ENCODE measurements around the gene FAM89B.

FAM89B gene

DNA sequence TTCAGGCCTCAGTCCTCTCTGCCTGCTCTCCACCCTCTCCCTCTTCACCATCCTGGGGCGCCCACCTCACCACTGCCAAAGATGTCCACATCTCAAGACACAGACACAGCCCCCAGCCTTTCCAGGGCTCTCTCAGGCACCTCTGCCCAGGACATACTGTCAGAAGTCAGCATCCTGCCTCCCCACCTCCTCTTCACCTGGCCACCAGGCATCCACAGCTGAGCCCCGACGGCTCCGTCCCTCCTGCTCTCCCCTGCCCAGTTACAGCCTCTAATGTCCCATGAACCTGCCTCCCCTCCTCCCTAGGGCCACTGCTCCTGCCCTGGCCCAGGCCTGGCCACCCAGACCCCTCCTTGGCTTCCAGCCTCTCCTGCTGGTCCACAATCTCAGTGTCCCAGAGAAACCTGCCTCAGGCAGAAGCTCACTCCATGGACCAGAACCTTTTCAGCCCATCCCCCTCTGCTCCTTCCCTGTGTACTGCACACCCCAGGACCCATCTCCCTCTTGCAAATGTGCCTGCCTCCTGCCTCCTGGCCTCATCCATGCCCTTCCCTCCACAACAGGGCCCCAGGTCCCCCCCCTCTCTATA lies 17.4 kb upstream of the FAM89B start:
- TF ChIP-seq REST (IDR thresholded peaks at IDR 0.05; ENCODE audit: low read depth), result no peak
- TF ChIP-seq TEAD4 (IDR thresholded peaks at IDR 0.05), result no peak
- TF ChIP-seq RAD21 (IDR thresholded peaks at IDR 0.05; ENCODE audit: low read depth), result no peak
- TF ChIP-seq NFIC (IDR thresholded peaks at IDR 0.05), result no peak

- TF ChIP-seq EP300 (IDR thresholded peaks at IDR 0.05; ENCODE audit: borderline replicate concordance) (peak; percentile 37; the same call in 1 of the 2 replicates), TCF12 (IDR thresholded peaks at IDR 0.05; ENCODE audit: low read depth) (peak; percentile 74), NFIC (IDR thresholded peaks at IDR 0.05) (peak; percentile 39; the same call in 1 of the 2 replicates), CREB1 (IDR thresholded peaks at IDR 0.05; ENCODE audit: low read depth) (no peak), TAF1 (IDR thresholded peaks at IDR 0.05; ENCODE audit: low read depth) (no peak), USF1 (IDR thresholded peaks at IDR 0.05) (no peak)
Observed at GRCh38 chr11:65555693-65556231, 16.6 kb upstream of the FAM89B start.

DNA sequence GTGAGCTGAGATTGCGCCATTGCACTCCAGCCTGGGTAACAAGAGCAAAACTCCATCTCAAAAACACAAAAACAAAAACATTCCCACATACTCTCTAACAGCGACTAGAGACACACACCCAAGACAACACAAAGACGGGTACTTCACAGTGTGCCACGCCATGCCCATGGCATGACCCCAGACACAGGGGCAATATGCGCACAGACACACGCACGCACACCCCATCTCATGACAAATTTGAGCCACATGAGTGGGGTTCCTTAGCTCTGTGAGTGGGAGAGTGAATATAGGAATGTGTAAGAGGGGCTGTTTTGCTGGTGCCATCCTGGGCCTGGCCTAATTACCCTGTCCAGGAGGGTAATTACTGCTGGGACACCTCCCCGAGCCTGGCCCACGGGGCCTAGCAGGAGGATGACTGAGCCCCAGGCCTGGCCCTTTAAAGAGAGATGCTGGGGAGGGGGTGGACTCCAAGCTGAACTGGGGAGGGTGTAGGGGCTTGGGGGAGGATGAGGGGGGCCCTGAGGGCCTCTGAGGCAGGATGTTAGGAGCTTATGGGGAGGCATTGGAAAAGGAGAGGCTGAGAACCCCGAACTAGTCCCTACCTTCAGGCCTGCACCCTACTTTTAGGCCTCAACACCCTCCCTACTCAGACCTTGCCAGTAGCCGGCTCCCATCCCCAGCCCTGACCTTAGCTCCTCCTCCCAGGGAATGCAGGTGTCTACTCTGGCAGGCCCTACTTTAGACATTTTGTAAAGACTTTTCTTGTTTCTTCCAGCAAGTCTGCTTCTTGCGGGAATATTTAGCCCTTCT lies 15.7 kb upstream of the FAM89B start:
- TF ChIP-seq NFIC (IDR thresholded peaks at IDR 0.05), result no peak
- TF ChIP-seq TEAD4 (IDR thresholded peaks at IDR 0.05), result no peak
- no peak for TF ChIP-seq FOXM1 (IDR thresholded peaks at IDR 0.05; ENCODE audit: borderline replicate concordance, low read depth)
- TF ChIP-seq USF1 (IDR thresholded peaks at IDR 0.05), result no peak
- no peak for TF ChIP-seq EP300 (IDR thresholded peaks at IDR 0.05; ENCODE audit: borderline replicate concordance)
- TF ChIP-seq MAX (IDR thresholded peaks at IDR 0.05), result no peak

DNA sequence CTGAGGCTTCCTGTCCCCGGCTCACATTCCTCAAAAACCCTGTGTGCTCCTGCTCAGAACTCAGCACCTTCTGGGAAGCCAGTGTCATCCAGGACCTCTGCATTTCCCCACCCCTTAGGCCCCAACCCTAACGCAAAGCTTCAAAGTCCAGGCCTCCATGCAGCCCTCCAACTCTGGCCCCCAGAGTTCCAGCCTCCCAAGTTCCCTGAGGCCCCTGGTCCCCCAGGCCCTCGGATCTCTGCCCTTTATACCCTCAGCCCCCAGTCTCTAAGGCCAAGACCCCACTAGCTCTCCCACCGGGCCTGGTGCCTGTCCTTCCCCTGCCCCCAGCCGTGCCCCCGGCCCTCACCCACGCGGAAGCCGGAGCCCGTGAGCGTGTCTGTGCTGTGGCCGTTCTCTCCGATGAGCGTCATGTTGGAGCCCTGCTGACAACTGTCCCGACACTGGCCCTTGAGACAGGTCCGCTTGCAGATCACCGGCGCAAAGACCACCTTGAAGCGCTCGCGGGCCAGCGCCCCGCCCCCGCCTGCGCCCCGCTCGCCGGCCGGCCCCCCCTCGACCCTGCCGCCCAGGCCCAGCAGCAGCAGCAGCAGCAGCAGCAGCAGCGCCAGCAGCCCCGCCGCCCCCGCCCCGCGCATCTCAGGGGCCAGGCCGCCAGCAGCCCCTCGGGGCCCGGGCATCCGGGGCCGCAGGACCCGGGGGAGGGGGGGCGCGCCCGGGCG lies 14.9 kb upstream of the FAM89B start:
- TF ChIP-seq RAD21 (IDR thresholded peaks at IDR 0.05; ENCODE audit: low read depth) (no peak), EGR1 (IDR thresholded peaks at IDR 0.05) (0 out of 2 replicates have a peak, but pooled peaks have one; percentile 10)

GRCh38 chr11:65558002-65558929 lies 14.1 kb upstream of the FAM89B start, which contains the start of gene LTBP3:
TSS of gene LTBP3 (minus strand) at chr11:65558359. CDS start at chr11:65557959, 400 bp downstream.
- TF ChIP-seq NFIC (IDR thresholded peaks at IDR 0.05) (peak; percentile 95), ZBTB7A (IDR thresholded peaks at IDR 0.05; ENCODE audit: low read depth) (no peak), MAX (IDR thresholded peaks at IDR 0.05) (peak; percentile 30), EP300 (IDR thresholded peaks at IDR 0.05; ENCODE audit: borderline replicate concordance) (peak; percentile 72), REST (IDR thresholded peaks at IDR 0.05; ENCODE audit: low read depth) (no peak), CEBPB (IDR thresholded peaks at IDR 0.05) (0 out of 2 replicates have a peak, but pooled peaks have one; percentile 14), TCF12 (IDR thresholded peaks at IDR 0.05; ENCODE audit: low read depth) (peak; percentile 65), TEAD4 (IDR thresholded peaks at IDR 0.05) (peak; percentile 79), CREB1 (IDR thresholded peaks at IDR 0.05; ENCODE audit: low read depth) (no peak; the same call in 1 of the 2 replicates)

Data from Ishikawa (cell line).